Stimulated activated CD8-positive, alpha-beta memory T cell treated with anti-CD3 and anti-CD28 coated beads, Interleukin-2, amount 100 ng/mL, for 48 hours (primary cell): ENCODE measurements around the gene TUSC2.
A peak's percentile ranks its signal among the peaks of the same experiment; 100 is the strongest.
"Not testable (repeated sequence)": the region's sequence is repeated elsewhere in the genome, so short reads cannot be mapped to it uniquely, and the experiment has no call there.

ENCODE experiments used
- DNase-seq, 2 donors: peaks; one replicate each; pipeline ENCODE4 v3.0.0-alpha.2; 2020; ENCODE audit warnings: low read depth in 2 of 2

TUSC2 gene

GRCh38 chr3:50318615-50319014 lies 9.4 kb downstream of the TUSC2 start:
- DNase-seq = no peak

DNA sequence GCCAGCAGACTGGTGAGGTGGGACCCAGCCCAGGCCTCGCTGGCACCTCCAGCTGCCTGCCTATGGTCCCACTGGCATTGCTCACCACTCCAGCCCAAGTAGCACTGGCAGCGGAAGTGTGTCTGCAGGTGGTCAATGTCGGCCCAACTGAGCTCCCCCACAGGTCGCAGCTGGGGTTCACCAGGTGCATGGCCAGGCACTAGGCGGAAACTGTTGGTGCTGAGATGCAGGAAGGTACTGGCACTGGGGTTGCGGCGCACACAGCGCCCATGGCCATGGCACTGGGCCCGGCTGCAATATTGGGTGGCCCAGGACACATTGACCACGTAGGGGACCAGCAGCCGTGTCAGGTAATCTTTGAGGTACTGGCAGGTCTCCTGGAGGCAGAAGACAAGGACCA lies 9.9 kb downstream of the TUSC2 start:
- no peak for DNase-seq

- no peak for DNase-seq
Measured at GRCh38 chr3:50317300-50317699, 10.7 kb downstream of the TUSC2 start.

GRCh38 chr3:50316657-50317242 lies 11.3 kb downstream of the TUSC2 start:
- peak; percentile 50 to 58 for DNase-seq

GRCh38 chr3:50314816-50315215 lies 13.2 kb downstream of the TUSC2 start:
- DNase-seq = no peak

DNA sequence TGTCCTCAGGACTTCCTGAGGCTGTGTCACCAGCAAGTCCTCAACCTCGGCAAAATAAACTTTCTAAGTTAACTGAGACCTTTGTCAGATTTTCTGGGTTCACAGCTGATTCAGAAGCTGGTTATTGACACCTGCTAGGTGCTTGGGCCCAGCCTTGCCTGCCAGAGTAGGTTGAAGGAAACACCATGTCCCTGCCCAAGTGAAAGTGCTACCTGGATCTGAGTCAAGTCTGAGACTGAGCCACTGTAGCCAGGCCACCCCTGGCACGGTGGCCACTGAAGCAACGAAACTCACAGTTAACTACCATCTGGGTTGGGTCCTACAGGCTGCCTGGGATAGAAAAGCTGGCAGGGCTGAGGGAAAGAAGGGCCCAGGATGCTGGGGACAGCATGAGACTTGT lies 13.7 kb downstream of the TUSC2 start:
- no peak for DNase-seq

DNA sequence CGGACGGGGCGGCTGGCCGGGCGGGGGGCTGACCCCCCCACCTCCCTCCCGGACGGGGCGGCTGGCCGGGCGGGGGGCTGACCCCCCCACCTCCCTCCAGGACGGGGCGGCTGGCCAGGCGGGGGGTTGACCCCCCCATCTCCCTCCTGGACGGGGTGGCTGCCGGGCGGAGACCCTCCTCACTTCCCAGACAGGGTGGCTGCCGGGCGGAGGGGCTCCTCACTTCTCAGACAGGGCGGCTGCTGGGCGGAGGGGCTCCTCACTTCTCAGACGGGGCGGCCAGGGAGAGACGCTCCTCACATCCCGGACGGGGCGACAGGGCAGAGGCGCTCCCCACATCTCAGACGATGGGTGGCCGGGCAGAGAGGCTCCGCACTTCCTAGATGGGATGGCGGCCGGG lies 16.0 kb downstream of the TUSC2 start:
- DNase-seq = not testable (repeated sequence)

DNA sequence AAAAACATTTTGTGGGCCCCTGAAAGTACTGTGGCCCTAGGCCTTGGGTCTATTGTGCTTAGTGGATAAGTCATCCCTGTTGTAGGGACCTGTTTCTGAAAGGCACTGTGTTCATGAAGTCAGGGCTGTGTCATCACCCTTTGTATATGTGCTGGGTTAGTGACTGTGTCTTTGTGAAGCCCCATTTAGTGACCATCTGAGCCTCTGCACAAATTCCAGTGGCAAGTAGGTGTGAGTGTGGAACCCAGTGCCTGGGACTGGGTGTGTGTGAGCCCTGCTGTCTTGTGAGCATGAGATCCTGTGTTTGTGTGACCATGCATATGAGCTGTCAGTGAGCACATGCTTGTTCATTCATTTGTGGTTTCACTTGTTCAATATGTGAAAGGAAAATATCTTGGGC lies 23.4 kb downstream of the TUSC2 start:
- no peak for DNase-seq

DNA sequence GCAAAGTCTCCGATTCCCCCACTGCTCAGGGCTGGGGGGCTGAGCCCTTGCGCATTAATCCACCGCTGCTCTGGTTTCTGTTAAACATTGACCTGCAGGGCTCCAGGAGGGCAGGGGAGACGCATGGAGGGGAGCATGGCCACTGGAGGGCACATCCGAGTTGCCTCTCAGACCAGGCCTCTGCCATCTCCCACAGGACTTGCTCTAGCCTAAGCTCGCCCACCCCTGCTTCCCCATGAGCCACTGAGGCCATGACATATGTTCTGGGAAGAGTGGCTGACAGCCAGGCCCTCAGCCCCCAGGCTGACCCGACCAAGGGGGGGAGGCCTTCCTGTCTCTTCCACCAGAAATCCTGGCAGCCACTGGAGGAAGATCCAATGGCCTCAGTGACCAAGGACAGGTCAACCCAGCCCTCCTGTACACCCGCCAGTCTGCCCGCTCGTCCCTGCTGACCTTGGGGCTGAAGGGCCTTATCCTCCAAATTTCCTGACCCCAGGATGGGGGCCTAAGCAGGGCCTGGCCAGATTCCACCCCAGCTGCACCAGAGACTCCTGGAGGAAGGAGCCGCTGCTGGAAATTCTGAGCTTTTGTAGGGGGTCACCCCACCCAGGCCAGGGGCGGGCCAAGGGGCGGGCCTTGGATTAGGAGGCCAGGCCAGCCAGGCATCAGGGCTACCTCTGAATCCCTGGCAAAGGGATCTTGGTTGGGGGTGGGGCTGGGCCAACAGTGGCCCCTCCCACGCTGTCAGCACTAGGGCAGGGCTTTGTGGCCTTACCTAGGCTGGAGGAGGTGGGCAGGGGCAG lies 24.8 kb downstream of the TUSC2 start, which contains the start of gene HYAL1:
TSS of gene HYAL1 (minus strand) at position 562 of the 803 bp plus-strand sequence. CDS start 618 bp downstream, outside the sequence.
- DNase-seq = no peak

- no peak for DNase-seq
Measured at GRCh38 chr3:50302095-50303012, 25.7 kb downstream of the TUSC2 start.

GRCh38 chr3:50300681-50301254 lies 27.3 kb downstream of the TUSC2 start:
- no peak for DNase-seq

GRCh38 chr3:50299929-50300680 lies 27.9 kb downstream of the TUSC2 start:
- DNase-seq = no peak

GRCh38 chr3:50299638-50299928 lies 28.4 kb downstream of the TUSC2 start:
- no peak for DNase-seq

DNA sequence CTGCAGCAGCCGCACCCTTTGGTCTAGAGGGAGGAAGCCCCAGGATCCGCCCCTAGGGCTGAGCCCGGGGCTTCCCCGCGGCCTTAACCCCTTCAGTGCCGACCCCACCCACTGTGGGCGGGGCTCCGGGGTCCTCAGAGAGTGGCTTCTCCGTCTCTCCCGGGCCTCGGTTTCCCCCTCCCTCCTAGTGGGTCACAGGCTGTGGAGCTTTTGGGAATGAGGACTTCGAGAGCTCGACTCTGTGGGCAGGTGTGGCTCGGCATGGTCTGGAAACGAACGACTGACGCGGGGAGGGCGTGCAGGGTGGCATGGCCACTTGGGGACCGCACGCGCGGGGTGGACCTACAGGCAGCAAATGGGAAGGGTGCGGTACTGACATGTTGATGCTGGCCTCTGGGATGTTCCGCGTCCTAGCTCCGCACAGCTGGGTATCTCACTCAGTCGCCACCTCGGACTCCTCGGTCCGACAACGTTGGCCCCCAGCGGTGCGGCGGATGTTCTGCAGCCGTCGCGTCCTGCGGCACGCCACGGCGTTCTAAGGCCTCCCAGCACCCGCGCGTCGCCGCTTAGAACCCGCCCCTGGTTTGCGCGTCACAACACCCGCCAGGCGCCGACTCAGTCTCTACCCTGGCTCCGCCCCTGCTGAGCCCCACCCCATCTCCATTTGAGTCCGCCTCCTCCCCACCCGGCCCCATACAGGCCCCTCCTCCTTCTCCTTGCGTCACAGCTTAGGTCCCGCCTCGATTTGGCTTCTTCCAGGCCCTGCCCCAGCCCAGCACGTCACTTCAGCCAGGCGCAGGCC lies 29.0 kb downstream of the TUSC2 start, which contains the start of the genes HYAL3 and NAA80:
TSS of gene HYAL3 (minus strand) at position 570 of the 802 bp plus-strand sequence. CDS start 3,803 bp downstream, outside the sequence.
TSS of gene NAA80 (minus strand) at position 570 of the 802 bp plus-strand sequence. CDS start 1,942 bp downstream, outside the sequence.
- DNase-seq = peak; percentile 98 to 99

GRCh38 chr3:50297896-50298725 lies 29.9 kb downstream of the TUSC2 start:
- no peak for DNase-seq

DNA sequence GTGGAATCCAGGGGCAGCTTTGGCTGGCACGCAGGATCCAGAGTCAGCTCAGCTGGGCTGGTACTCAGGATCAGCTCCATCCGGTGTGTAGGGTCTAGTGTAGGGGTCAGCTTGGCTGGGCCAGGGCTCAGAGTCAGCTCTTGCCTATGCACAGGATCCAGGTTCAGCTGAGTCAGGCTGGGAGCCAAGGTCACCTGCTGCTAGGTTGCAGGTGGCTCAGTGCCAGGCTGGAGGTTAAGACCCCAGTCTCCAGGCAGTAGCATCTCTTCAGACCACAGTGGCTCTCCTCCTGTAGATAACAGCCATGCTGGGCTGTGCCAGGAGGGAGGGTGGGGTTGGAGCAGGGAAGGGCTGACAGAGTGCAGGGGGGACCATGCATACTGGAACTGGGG lies 30.6 kb downstream of the TUSC2 start:
- DNase-seq = no peak

DNA sequence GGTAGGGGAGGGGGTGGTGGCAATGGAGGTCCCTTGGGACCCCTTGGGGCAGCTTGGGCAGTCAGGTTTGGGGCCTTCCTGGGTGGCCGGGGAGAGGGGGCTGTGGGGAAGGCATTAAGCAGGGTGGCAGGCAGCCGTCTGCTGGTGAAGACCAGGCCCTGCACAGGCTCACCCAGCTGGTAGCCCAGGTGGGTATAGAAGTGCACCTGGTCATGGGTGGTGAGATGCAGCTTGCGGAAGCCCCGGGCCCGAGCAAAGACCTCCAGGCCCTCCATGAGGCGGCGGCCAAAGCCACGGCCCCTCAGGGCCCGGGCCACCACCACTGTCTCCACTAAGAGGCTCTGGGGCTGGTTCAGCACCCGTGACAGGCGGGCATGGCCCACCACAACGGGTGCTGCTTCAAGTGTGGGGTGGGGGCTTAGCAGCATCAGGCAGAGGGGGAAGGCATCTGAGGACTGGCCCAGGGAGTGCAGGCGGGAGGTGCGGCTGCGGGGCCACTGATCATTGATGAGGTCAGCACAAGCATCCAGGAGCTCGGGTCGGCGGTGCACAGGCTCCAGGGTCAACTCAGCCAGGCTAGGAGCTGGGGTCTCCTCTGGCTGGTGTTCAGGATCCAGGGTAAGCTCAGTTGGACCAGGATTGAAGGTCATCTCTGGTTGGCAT lies 31.2 kb downstream of the TUSC2 start:
- no peak for DNase-seq

DNA sequence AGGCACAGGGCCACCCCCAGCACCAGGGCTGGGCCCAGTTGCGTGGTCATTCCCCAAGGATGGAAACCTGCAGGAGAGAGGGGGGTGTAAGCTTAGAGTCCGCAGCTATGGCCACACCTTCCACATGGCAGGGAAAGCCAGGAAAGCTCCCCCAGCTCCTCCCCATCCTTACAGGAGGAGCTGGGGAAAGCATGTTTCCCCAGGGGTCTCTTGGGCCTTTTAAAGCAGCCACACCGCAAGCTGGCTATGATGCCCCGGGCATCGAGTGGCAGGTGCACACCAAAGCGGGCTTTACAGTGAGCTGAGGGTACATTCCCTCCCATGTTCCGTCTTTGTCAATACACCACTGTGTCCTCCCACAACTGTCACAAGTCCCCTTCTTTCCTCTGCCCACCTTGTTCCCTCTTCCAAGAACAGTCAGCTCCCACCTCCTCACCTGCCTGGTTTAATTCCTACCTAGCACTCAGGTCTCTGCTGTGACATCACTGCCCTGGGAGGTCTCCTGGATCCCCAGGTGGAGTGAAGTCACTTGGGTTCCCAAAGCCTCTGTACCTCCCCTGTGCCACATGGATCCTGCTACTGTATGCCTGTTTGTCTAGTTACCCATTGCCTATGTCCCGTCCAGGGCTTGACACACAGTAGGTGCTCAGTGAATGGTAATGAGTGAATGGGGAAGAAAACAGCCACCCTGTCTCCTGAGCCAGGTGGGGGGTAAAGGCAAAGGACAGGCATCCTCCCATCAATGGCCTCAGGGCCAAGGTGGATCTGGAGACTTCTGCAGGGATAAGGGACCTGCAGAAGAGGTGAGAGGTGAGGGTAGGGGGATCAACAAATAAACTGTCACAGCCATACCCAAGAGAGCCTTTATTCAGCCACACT lies 32.2 kb downstream of the TUSC2 start:
- DNase-seq = no peak
